GM06990 (cell line): ENCODE measurements around the gene NUP50.

Experiments
- DNase-seq: peaks from one replicate; pipeline ENCODE4 v3.0.0-alpha.2; 2011; ENCODE audit not compliant: insufficient read length; ENCODE audit errors: extremely low read depth
- H3K27me3 ChIP-seq: replicated peaks from 2 replicates; pipeline ENCODE4 v1.6.0; 2011; ENCODE audit warnings: low read length; ENCODE audit not compliant: control insufficient read depth, insufficient read depth
- H3K36me3 ChIP-seq: 2 replicates; pipeline ENCODE4 v1.5.1; 2011; ENCODE audit warnings: low read length; ENCODE audit not compliant: control insufficient read depth, insufficient read depth
- H3K4me3 ChIP-seq: replicated peaks from 2 replicates; pipeline ENCODE4 v1.5.1; 2011; ENCODE audit warnings: low read depth, mild to moderate bottlenecking, control low read depth, low read length
- CTCF ChIP-seq: IDR thresholded peaks from 2 replicates; pipeline ENCODE4 v1.5.1; 2011; ENCODE audit warnings: low read length, control low read depth, mild to moderate bottlenecking, inconsistent platforms; ENCODE audit not compliant: insufficient read depth, poor library complexity, severe bottlenecking

The NUP50 gene

GRCh38 chr22:45192701-45193187 lies 29.0 kb downstream of the NUP50 start:
- no peaks in the 10 kb centered on the region for H3K27me3 ChIP-seq
- H3K4me3 ChIP-seq = no peak overlapping the region
- DNase-seq = no peak
- peaks cover 15% of the 10 kb centered on the region for H3K36me3 ChIP-seq
- no peak for TF ChIP-seq CTCF

- Histone ChIP-seq H3K27me3 (no peaks in the 10 kb centered on the region), H3K36me3 (peaks cover 28% of the 10 kb centered on the region), H3K4me3 (no peak overlapping the region)
- no peak for TF ChIP-seq CTCF
- DNase-seq = no peak
Measured at GRCh38 chr22:45194686-45195085, 31.0 kb downstream of the NUP50 start.

GRCh38 chr22:45195616-45196015 lies 31.9 kb downstream of the NUP50 start:
- H3K27me3 ChIP-seq = no peaks in the 10 kb centered on the region
- TF ChIP-seq CTCF = no peak
- no peak for DNase-seq
- no peak overlapping the region for H3K4me3 ChIP-seq
- H3K36me3 ChIP-seq = peaks cover 32% of the 10 kb centered on the region

- DNase-seq = no peak
- TF ChIP-seq CTCF = no peak
- Histone ChIP-seq H3K4me3 (no peak overlapping the region), H3K27me3 (no peaks in the 10 kb centered on the region), H3K36me3 (peaks cover 39% of the 10 kb centered on the region)
Measured at GRCh38 chr22:45196308-45196707, 32.6 kb downstream of the NUP50 start.

- H3K36me3 ChIP-seq = peaks cover 40% of the 10 kb centered on the region
- DNase-seq = no peak
- no peaks in the 10 kb centered on the region for H3K27me3 ChIP-seq
- H3K4me3 ChIP-seq = no peak overlapping the region
- TF ChIP-seq CTCF = no peak
Measured at GRCh38 chr22:45196926-45197605, 33.3 kb downstream of the NUP50 start.
